SU-DHL-6 (cell line): ENCODE data around the gene VTA1.

Experiments used
- H2AFZ ChIP-seq: fragments of 200-600 bp; sonication (generic); 2 replicates; pipeline ENCODE4 v1.6.1; 2014; ENCODE audit warnings: low read depth, mild to moderate bottlenecking, moderate library complexity, mixed read lengths, antibody characterized with exemption, low read length; ENCODE audit not compliant: severe bottlenecking
- H3F3A ChIP-seq: fragments of 200-600 bp; shearing (Covaris generic); 2 replicates; pipeline ENCODE4 v1.6.0; 2016; ENCODE audit warnings: antibody characterized with exemption, mild to moderate bottlenecking; ENCODE audit not compliant: insufficient read depth
- H3K27ac ChIP-seq: fragments of 200-600 bp; sonication (generic); 2 replicates; pipeline ENCODE4 v1.5.1; 2016; ENCODE audit warnings: low read depth, mild to moderate bottlenecking, low read length, moderate library complexity, mixed read lengths
- H3K27me3 ChIP-seq: fragments of 200-600 bp; sonication (generic), shearing (Covaris generic); 2 replicates; pipeline ENCODE4 v1.6.0; 2014; ENCODE audit warnings: mild to moderate bottlenecking, low read length
- H3K36me3 ChIP-seq: fragments of 200-600 bp; sonication (generic); 2 replicates; pipeline ENCODE4 v1.6.1; 2014; ENCODE audit warnings: mild to moderate bottlenecking, low read length, mixed read lengths
- H3K4me2 ChIP-seq: fragments of 300-600, 200-600 bp; shearing (Covaris generic), sonication (generic); 2 replicates; pipeline ENCODE4 v1.6.0; 2014; ENCODE audit warnings: low read length, low read depth, mild to moderate bottlenecking; ENCODE audit not compliant: poor library complexity, severe bottlenecking
- H3K4me3 ChIP-seq: fragments of 200-600 bp; sonication (generic); 2 replicates; pipeline ENCODE4 v1.5.1; 2014; ENCODE audit warnings: antibody characterized with exemption, low read length, mild to moderate bottlenecking, mixed read lengths; ENCODE audit not compliant: insufficient read depth, poor library complexity, severe bottlenecking
- H3K79me2 ChIP-seq: fragments of 200-600 bp; sonication (generic); 2 replicates; pipeline ENCODE4 v1.6.1; 2014; ENCODE audit warnings: mild to moderate bottlenecking, low read length, moderate library complexity; ENCODE audit not compliant: insufficient read depth
- H3K9ac ChIP-seq: fragments of 200-600 bp; sonication (generic); 2 replicates; pipeline ENCODE4 v1.7.0; 2014; ENCODE audit warnings: mild to moderate bottlenecking, low read length
- H3K9me2 ChIP-seq: fragments of 200-600 bp; sonication (generic); replicated peaks from 2 replicates; pipeline ENCODE4 v1.6.1; 2014; ENCODE audit warnings: low read length; ENCODE audit not compliant: insufficient read depth
- H3K9me3 ChIP-seq: fragments of 200-600 bp; sonication (generic); 2 replicates; pipeline ENCODE4 v1.6.1; 2014; ENCODE audit warnings: low read length, mixed read lengths; ENCODE audit not compliant: insufficient read depth
- H4K20me1 ChIP-seq: fragments of 200-600 bp; sonication (generic); 2 replicates; pipeline ENCODE4 v1.6.1; 2014; ENCODE audit warnings: low read depth, mild to moderate bottlenecking, antibody characterized with exemption, low read length, moderate library complexity, mixed read lengths
- EZH2phosphoT487 ChIP-seq: fragments of 200-600 bp; sonication (generic), shearing (Covaris generic); conservative IDR thresholded peaks from 2 replicates; pipeline ENCODE4 v1.6.1; 2018; ENCODE audit warnings: mild to moderate bottlenecking, antibody characterized with exemption, low read length, moderate library complexity, mixed read lengths
- TF ChIP-seq, protein P1 (sequence below): fragments of 200-600 bp; sonication (generic); IDR thresholded peaks from one replicate; pipeline ENCODE4 v1.5.1; 2017; ENCODE audit warnings: antibody characterized with exemption, mild to moderate bottlenecking, low read length, moderate library complexity; ENCODE audit not compliant: insufficient read depth, poor library complexity, severe bottlenecking

Gene VTA1

GRCh38 chr6:142233945-142234682 is 87.1 kb downstream of the VTA1 start:
- Histone ChIP-seq H3K9me3 (no peaks in the 10 kb centered on the region), H3K36me3 (no peaks in the 10 kb centered on the region), H3K27ac (no peak overlapping the region), H3K4me3 (no peak overlapping the region), H3F3A (no peaks in the 10 kb centered on the region), H3K79me2 (no peaks in the 10 kb centered on the region), H3K9ac (no peak overlapping the region), H3K9me2 (no peaks in the 10 kb centered on the region), H2AFZ (no peak overlapping the region), H3K27me3 (no peaks in the 10 kb centered on the region), H3K4me2 (no peak overlapping the region), H4K20me1 (no peaks in the 10 kb centered on the region)
- no peak for TF ChIP-seq EZH2phosphoT487
- TF ChIP-seq, protein P1, sequence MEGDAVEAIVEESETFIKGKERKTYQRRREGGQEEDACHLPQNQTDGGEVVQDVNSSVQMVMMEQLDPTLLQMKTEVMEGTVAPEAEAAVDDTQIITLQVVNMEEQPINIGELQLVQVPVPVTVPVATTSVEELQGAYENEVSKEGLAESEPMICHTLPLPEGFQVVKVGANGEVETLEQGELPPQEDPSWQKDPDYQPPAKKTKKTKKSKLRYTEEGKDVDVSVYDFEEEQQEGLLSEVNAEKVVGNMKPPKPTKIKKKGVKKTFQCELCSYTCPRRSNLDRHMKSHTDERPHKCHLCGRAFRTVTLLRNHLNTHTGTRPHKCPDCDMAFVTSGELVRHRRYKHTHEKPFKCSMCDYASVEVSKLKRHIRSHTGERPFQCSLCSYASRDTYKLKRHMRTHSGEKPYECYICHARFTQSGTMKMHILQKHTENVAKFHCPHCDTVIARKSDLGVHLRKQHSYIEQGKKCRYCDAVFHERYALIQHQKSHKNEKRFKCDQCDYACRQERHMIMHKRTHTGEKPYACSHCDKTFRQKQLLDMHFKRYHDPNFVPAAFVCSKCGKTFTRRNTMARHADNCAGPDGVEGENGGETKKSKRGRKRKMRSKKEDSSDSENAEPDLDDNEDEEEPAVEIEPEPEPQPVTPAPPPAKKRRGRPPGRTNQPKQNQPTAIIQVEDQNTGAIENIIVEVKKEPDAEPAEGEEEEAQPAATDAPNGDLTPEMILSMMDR = no peak

GRCh38 chr6:142235272-142235671 is 88.2 kb downstream of the VTA1 start:
- Histone ChIP-seq H3K4me2 (no peak overlapping the region), H3F3A (no peaks in the 10 kb centered on the region), H4K20me1 (no peaks in the 10 kb centered on the region), H2AFZ (no peak overlapping the region), H3K27ac (no peak overlapping the region), H3K4me3 (no peak overlapping the region), H3K79me2 (no peaks in the 10 kb centered on the region), H3K36me3 (no peaks in the 10 kb centered on the region), H3K27me3 (no peaks in the 10 kb centered on the region), H3K9ac (no peak overlapping the region), H3K9me2 (no peaks in the 10 kb centered on the region), H3K9me3 (no peaks in the 10 kb centered on the region)
- TF ChIP-seq, protein P1 = no peak
- no peak for TF ChIP-seq EZH2phosphoT487

DNA sequence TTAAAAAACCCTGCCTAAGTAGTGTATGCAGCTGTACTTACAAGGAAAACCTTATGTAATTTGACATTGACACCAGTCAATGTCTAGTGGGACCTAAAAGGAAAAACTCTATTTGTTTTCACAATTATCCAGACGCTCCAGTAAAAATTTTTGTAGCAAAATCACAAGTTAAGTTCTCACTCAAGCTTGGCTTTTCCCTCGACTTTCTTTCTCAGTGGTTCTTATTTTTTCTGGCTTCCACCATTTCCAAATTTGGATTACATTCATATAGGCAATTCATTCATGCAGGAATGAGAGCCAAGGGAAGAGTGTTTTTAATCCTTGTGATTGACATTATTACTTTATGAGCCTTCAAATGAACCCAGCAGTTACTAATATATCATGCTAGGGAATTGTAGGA is 88.7 kb downstream of the VTA1 start:
- no peaks in the 10 kb centered on the region for H3K79me2 ChIP-seq
- H3K27me3 ChIP-seq = no peaks in the 10 kb centered on the region
- no peak overlapping the region for H3K9ac ChIP-seq
- no peaks in the 10 kb centered on the region for H4K20me1 ChIP-seq
- no peaks in the 10 kb centered on the region for H3K36me3 ChIP-seq
- no peak for TF ChIP-seq EZH2phosphoT487
- TF ChIP-seq, protein P1 = no peak
- H3K27ac ChIP-seq = no peak overlapping the region
- no peak overlapping the region for H3K4me3 ChIP-seq
- H3F3A ChIP-seq = no peaks in the 10 kb centered on the region
- H2AFZ ChIP-seq = no peak overlapping the region
- no peak overlapping the region for H3K4me2 ChIP-seq
- H3K9me3 ChIP-seq = no peaks in the 10 kb centered on the region
- H3K9me2 ChIP-seq = no peaks in the 10 kb centered on the region
